ENCODE results near the gene KCNQ1. TPM values are rescaled to one million over a fixed set of nuclear protein-coding genes. Genes with fewer than 3 reads are reported as not detected.

The KCNQ1 gene
- total RNA-seq, 1 donor from 2014 or later: 8.5 TPM

DNA sequence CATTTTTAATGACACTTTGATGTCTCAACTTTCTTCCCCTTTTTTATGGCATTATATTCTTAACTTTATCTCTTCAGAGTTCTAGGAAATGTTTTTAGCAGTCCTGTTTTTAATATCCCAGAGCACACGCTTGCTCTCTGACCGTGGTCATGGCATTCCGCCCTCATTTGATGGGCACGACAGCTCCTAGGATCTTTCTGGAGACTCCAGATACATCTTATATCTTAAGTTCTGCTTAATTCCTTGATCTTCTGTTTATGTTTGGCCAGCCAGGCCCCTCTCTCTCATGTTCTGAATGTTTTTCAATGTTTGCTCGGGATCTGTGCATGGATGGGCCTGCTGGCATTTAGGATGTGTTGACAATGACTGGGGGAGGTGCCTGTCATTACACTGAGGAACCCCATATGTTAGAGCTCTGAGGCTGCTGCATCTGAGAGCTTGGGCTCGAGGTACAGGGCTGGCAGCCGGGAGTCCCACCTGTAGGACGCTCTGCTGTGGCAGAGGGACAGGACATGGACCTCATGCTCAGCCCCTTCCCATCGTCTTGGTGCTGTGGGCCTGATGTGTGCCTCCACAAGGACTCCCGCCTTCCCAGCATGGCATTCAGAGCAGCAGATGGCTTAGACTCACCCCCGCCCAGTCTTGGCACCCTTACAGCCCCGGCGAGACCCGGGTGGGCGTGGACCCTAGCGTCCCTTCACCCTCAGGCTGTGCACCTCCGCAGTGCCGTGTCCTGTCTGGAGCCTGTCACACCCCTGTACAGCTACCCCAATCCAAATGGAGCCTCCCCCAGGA, 365.8 kb downstream of the KCNQ1 start:
- Mint-ChIP-seq H3K36me3 (no peaks in the 10 kb centered on the region), H3K4me3 (no peak overlapping the region), H3K4me1 (peaks cover 65% of the 10 kb centered on the region), H3K27me3 (ENCODE audit: low read depth) (no peaks in the 10 kb centered on the region), H3K9me3 (peaks cover 16% of the 10 kb centered on the region), H3K27ac (no peak overlapping the region)
- DNase-seq (ENCODE audit: low spot score in 2 of 2, unreplicated experiment in 2 of 2): no peak
- TF ChIP-seq CTCF (IDR thresholded peaks at IDR 0.05; ENCODE audit: unreplicated experiment): no peak

- Mint-ChIP-seq H3K4me1 (peaks cover 57% of the 10 kb centered on the region), H3K4me3 (no peak overlapping the region), H3K27me3 (ENCODE audit: low read depth) (no peaks in the 10 kb centered on the region), H3K27ac (peak overlapping the region; percentile 94), H3K9me3 (peaks cover 21% of the 10 kb centered on the region), H3K36me3 (no peaks in the 10 kb centered on the region)
- no peak for TF ChIP-seq CTCF (IDR thresholded peaks at IDR 0.05; ENCODE audit: unreplicated experiment)
- DNase-seq (ENCODE audit: low spot score in 2 of 2, unreplicated experiment in 2 of 2): no peak
Observed at GRCh38 chr11:2811206-2812091, 366.6 kb downstream of the KCNQ1 start.

GRCh38 chr11:2812371-2812991, 367.7 kb downstream of the KCNQ1 start:
- Mint-ChIP-seq H3K36me3 (no peaks in the 10 kb centered on the region), H3K27me3 (ENCODE audit: low read depth) (no peaks in the 10 kb centered on the region), H3K4me3 (peak overlapping the region; percentile 47), H3K9me3 (peaks cover 21% of the 10 kb centered on the region), H3K27ac (peak overlapping the region; percentile 94), H3K4me1 (peaks cover 54% of the 10 kb centered on the region)
- DNase-seq (ENCODE audit: low spot score in 2 of 2, unreplicated experiment in 2 of 2): peak in 1 of 2 experiments; percentile 59
- TF ChIP-seq CTCF (IDR thresholded peaks at IDR 0.05; ENCODE audit: unreplicated experiment): no peak

GRCh38 chr11:2813141-2813908, 368.5 kb downstream of the KCNQ1 start:
- Mint-ChIP-seq H3K27me3 (ENCODE audit: low read depth) (no peaks in the 10 kb centered on the region), H3K36me3 (no peaks in the 10 kb centered on the region), H3K4me3 (no peak overlapping the region), H3K27ac (peak overlapping the region; percentile 94), H3K9me3 (peaks cover 21% of the 10 kb centered on the region), H3K4me1 (peaks cover 46% of the 10 kb centered on the region)
- DNase-seq (ENCODE audit: low spot score in 2 of 2, unreplicated experiment in 2 of 2): no peak
- no peak for TF ChIP-seq CTCF (IDR thresholded peaks at IDR 0.05; ENCODE audit: unreplicated experiment)

GRCh38 chr11:2813968-2814367, 369.2 kb downstream of the KCNQ1 start:
- no peaks in the 10 kb centered on the region for H3K27me3 Mint-ChIP-seq (ENCODE audit: low read depth)
- H3K9me3 Mint-ChIP-seq: peaks cover 19% of the 10 kb centered on the region
- no peak overlapping the region for H3K27ac Mint-ChIP-seq
- H3K4me1 Mint-ChIP-seq: peaks cover 42% of the 10 kb centered on the region
- H3K36me3 Mint-ChIP-seq: no peaks in the 10 kb centered on the region
- TF ChIP-seq CTCF (IDR thresholded peaks at IDR 0.05; ENCODE audit: unreplicated experiment): no peak
- H3K4me3 Mint-ChIP-seq: no peak overlapping the region
- no peak for DNase-seq (ENCODE audit: low spot score in 2 of 2, unreplicated experiment in 2 of 2)
